Measurements from ENCODE around the gene GAGE10. TPM values are rescaled to one million over a fixed set of nuclear protein-coding genes. Genes with fewer than 3 reads are reported as not detected.

The GAGE10 gene
- total and polyA plus RNA-seq, 9 of the 15 experiments (the other 6 are each of a cell fraction or from before 2014, with no cell fraction given) = 0.80 to 3.1 (median 0.96) TPM; not detected in 4

DNA sequence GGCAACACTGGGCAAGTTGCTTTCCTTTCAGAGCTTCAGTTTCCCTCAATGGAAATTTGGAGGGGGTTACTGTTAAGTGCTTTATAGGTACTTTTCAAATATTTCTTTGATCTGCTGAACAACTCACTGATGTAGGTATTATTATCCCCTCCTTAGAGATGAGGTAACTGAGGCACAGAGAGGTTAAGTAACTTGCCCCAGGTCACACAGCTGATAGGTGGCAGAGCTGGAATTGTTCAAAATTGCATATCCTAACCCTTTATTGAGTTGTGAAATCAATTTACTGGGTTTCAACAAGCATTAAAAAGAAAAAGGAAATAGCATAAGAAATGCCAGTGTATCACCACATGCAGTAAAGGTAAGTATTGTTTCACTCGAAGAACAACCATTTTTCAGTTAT lies 27.2 kb upstream of the GAGE10 start (continued):
- TF ChIP-seq, protein P1, sequence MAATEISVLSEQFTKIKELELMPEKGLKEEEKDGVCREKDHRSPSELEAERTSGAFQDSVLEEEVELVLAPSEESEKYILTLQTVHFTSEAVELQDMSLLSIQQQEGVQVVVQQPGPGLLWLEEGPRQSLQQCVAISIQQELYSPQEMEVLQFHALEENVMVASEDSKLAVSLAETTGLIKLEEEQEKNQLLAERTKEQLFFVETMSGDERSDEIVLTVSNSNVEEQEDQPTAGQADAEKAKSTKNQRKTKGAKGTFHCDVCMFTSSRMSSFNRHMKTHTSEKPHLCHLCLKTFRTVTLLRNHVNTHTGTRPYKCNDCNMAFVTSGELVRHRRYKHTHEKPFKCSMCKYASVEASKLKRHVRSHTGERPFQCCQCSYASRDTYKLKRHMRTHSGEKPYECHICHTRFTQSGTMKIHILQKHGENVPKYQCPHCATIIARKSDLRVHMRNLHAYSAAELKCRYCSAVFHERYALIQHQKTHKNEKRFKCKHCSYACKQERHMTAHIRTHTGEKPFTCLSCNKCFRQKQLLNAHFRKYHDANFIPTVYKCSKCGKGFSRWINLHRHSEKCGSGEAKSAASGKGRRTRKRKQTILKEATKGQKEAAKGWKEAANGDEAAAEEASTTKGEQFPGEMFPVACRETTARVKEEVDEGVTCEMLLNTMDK (IDR thresholded peaks at IDR 0.05; ENCODE audit: borderline replicate concordance, insufficient read depth, low read depth, low read length, poor library complexity, severe bottlenecking) = no peak

DNA sequence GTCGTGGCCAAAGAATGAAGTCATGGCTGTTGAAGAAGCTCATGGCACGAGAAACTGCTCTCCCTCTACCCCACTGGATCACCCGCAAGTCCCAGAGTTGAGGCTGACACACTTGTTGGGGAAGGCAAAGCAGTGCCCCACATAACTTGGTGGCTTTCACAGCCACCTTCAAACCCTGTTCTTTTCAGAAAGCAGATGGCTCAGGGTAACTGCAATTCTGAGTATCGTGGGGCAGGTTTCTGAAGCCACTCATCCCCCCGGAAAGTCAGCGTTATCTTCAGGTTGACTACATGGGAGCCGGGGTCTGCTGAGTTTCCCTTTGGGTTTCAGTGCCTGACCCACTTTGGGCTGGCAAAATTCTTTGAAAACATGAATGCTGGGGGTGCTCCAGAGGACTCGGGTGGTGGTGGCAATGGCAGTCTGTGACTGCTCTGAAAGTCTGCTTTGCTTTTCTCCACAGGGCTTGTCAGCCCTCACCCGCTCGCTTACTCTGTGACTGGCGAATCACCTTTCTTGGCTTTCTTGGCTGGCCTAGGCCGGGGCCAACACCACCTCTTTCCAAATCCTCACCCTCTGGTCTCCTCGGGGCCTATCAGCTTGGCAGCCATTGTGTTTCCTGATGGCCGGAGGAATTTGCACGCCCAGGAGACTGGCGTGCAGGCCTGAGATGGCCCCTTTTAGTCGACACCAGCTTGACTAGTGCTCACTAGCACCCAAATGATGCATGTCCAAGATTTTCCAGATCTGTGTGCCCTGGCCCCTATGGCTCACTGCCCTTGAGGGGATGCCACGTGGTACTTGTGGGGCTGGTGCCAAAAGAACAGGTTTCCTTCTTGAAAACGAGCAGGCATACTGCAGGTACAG lies 26.5 kb upstream of the GAGE10 start:
- BruUV-seq (replicated peaks) = no TSS peak
- CTCF ChIA-PET (ENCODE audit: low intra/inter-chr PET ratio) = no interaction called here
- Histone ChIP-seq H3K36me3 (ENCODE audit: control insufficient read depth, insufficient read depth, low read length) (0 out of 3 replicates have a peak, but pooled peaks cover 1% of the 10 kb centered on the region), H3K27me3 (ENCODE audit: control insufficient read depth in 2 of 2, insufficient read depth in 2 of 2, low read length in 2 of 2) (no peaks in the 10 kb centered on the region), H3K79me2 (ENCODE audit: control insufficient read depth, insufficient read depth, low read length) (peaks cover 12% of the 10 kb centered on the region), H3K4me1 (replicated peaks in 1 of 2; ENCODE audit: control insufficient read depth in 2 of 2, insufficient read depth in 2 of 2, low read length in 2 of 2) (peaks cover 14 to 19% of the 10 kb centered on the region in 2 experiments; a peak in 4 of 5 replicates), H2AFZ (ENCODE audit: low read depth, low read length) (peak overlapping the region; percentile 44; the same call in 1 of the 2 replicates), H3K9me1 (ENCODE audit: control insufficient read depth, insufficient read depth, low read length) (no peaks in the 10 kb centered on the region), H3K9ac (ENCODE audit: insufficient read depth in 1 of 2, low read depth in 2 of 2, low read length in 2 of 2) (no peak overlapping the region; a peak in 2 of 4 replicates), H3K4me3 (no peak overlapping the region), H3K4me2 (ENCODE audit: insufficient read depth, low read length) (no peak overlapping the region), H3K27ac (ENCODE audit: extremely low read depth, low read depth, low read length) (no peak overlapping the region), H3K9me3 (replicated peaks; ENCODE audit: control insufficient read depth, insufficient read depth, low read depth, low read length) (no peaks in the 10 kb centered on the region), H4K20me1 (replicated peaks; ENCODE audit: control insufficient read depth, insufficient read depth, low read length) (no peaks in the 10 kb centered on the region)
- in situ Hi-C loops (cut with MboI) = no loop called here
- no peak; the same call in 2 of the 3 replicates for ATAC-seq
- no peak for DNase-seq (ENCODE audit: extremely low read depth in 1 of 4, low spot score in 3 of 4)
- WGBS (ENCODE audit: insufficient coverage, low coverage, missing lambda C conversion rate) = 69% methylated on average over 17 of the region's 19 CpGs
- no peak for TF ChIP-seq NR3C1 (CRISPR knock-in tag; IDR thresholded peaks at IDR 0.05)
- TF ChIP-seq FOXK1 (CRISPR knock-in tag; IDR thresholded peaks at IDR 0.05; ENCODE audit: borderline replicate concordance) = no peak
- TF ChIP-seq TEAD2 (tag; IDR thresholded peaks at IDR 0.05) = no peak
- no peak for TF ChIP-seq ZNF175 (CRISPR knock-in tag; IDR thresholded peaks at IDR 0.05; ENCODE audit: low read depth)
- no peak for TF ChIP-seq MCM2 (IDR thresholded peaks at IDR 0.05; ENCODE audit: low read depth)
- no peak for TF ChIP-seq ZNF253 (CRISPR knock-in tag; conservative IDR thresholded peaks at IDR 0.05)
- no peak for TF ChIP-seq DIDO1 (tag; IDR thresholded peaks at IDR 0.05; ENCODE audit: low read depth)
- no peak for FAIRE-seq
- POLR2A ChIA-PET = no interaction called here
- intact Hi-C loops (cut with micrococcal nuclease) = no loop called here
